ENCODE measurements around the gene STK38. TPM values are rescaled to one million over a fixed set of nuclear protein-coding genes. Genes with fewer than 3 reads are reported as not detected.

The STK38 gene
- total RNA-seq, 1 experiment from 2014 or later, result 44.7 TPM

DNA sequence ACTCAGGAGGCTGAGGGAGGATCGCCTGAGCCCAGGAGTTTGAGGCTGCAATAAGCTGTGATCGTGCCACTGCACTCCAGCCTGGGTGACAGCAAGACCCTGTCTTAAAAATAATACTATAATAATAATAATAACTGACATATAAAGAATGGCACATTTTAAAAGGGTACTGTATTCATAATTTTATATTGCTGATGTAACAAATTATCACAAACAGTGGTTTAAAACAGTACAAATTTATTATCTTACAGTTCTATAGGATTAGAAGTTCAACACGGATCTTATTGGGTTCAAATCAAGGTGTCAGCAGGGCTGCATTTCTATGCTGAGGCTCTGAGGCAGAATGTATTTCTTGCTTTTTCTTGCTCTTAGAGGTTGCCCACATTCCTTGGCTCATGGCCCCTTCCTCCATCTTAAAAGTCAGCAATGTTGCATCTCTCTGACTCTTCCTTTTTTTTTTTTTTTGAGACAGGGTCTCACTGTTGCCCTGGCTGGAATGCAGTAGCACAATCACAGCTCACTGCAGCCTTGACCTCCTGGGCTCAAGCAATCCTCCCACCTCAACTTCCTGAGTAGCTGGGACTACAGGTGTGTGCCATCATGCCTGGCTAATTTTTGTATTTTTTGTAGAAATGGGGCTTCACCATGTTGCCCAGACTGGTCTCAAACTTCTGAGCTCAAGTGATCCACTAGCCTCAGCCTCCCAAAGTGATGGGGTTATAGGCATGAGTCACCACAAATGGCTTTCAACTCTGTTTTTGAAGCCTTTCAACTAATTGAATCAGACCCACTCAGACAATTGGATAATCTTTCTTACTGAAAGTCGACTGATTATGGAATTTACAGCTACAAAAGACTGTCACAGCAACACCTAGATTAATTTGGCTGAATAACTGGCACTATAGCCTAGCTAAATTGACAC is 24.1 kb upstream of the STK38 start:
- ATAC-seq, result no peak
- H3K4me1 ChIP-seq (ENCODE audit: control insufficient read depth, insufficient read depth, low read length), result no peaks in the 10 kb centered on the region; the same call in 1 of the 2 replicates
- in situ Hi-C loops (cut with HindIII; ENCODE audit: low pct_unique_long_range_greater_than_20kb, low sequenced_read_pairs) (no loop called here), intact Hi-C loops (cut with micrococcal nuclease; ENCODE audit: unreplicated experiment) (no loop called here)
- TF ChIP-seq SIN3A (IDR thresholded peaks at IDR 0.05; ENCODE audit: borderline replicate concordance, insufficient read depth, low read depth, low read length) (no peak), CTCF (IDR thresholded peaks at IDR 0.05) (no peak), TCF7L2 (IDR thresholded peaks at IDR 0.05; ENCODE audit: low read depth, low read length) (no peak), POLR2AphosphoS5 (IDR thresholded peaks at IDR 0.05; ENCODE audit: low read depth, low read length) (no peak)
- TF ChIP-seq, protein P1, sequence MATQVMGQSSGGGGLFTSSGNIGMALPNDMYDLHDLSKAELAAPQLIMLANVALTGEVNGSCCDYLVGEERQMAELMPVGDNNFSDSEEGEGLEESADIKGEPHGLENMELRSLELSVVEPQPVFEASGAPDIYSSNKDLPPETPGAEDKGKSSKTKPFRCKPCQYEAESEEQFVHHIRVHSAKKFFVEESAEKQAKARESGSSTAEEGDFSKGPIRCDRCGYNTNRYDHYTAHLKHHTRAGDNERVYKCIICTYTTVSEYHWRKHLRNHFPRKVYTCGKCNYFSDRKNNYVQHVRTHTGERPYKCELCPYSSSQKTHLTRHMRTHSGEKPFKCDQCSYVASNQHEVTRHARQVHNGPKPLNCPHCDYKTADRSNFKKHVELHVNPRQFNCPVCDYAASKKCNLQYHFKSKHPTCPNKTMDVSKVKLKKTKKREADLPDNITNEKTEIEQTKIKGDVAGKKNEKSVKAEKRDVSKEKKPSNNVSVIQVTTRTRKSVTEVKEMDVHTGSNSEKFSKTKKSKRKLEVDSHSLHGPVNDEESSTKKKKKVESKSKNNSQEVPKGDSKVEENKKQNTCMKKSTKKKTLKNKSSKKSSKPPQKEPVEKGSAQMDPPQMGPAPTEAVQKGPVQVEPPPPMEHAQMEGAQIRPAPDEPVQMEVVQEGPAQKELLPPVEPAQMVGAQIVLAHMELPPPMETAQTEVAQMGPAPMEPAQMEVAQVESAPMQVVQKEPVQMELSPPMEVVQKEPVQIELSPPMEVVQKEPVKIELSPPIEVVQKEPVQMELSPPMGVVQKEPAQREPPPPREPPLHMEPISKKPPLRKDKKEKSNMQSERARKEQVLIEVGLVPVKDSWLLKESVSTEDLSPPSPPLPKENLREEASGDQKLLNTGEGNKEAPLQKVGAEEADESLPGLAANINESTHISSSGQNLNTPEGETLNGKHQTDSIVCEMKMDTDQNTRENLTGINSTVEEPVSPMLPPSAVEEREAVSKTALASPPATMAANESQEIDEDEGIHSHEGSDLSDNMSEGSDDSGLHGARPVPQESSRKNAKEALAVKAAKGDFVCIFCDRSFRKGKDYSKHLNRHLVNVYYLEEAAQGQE (IDR thresholded peaks at IDR 0.05; ENCODE audit: insufficient read depth in 1 of 2, low read depth in 2 of 2, low read length in 1 of 2), result no peak
- H3K36me3 ChIP-seq (ENCODE audit: control insufficient read depth, insufficient read depth, low read length), result no peaks in the 10 kb centered on the region
- no peak overlapping the region for H3K4me3 ChIP-seq (ENCODE audit: low read depth in 2 of 2, low read length in 2 of 2)
- no peaks in the 10 kb centered on the region for H3K9me3 ChIP-seq (ENCODE audit: control insufficient read depth, insufficient read depth, low read depth, low read length)
- DNase-seq (ENCODE audit: low read depth, low spot score), result no peak
- H3K27ac ChIP-seq (ENCODE audit: low read length), result no peak overlapping the region
- BruUV-seq (replicated peaks), result no TSS peak
- no peaks in the 10 kb centered on the region for H3K27me3 ChIP-seq (ENCODE audit: control insufficient read depth, insufficient read depth, low read length)
- ChIA-PET POLR2A (no interaction called here), CTCF (no interaction called here)

DNA sequence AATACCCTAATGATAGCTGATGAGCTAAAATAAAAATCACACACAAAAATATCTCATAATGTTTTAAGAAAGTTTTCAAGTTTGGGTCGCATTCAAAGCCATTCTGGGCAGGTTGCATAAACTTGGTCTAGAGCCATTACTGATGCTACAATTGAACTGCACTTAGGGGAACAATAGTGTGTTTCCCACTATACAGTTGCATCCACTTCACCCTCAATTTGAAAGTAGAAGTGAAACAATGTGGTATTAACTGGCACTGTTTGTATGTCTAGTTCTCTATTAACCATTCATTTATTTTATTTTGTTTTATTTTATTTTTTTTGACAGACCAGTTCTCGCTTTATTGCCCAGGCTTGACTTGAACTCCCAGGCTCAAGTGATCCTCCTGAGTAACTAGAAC is 23.0 kb upstream of the STK38 start:
- in situ Hi-C loops (cut with HindIII; ENCODE audit: low pct_unique_long_range_greater_than_20kb, low sequenced_read_pairs) (no loop called here), intact Hi-C loops (cut with micrococcal nuclease; ENCODE audit: unreplicated experiment) (no loop called here)
- Histone ChIP-seq H3K4me1 (ENCODE audit: control insufficient read depth, insufficient read depth, low read length) (no peaks in the 10 kb centered on the region; the same call in 1 of the 2 replicates), H3K4me3 (ENCODE audit: low read depth in 2 of 2, low read length in 2 of 2) (no peak overlapping the region), H3K36me3 (ENCODE audit: control insufficient read depth, insufficient read depth, low read length) (no peaks in the 10 kb centered on the region), H3K27me3 (ENCODE audit: control insufficient read depth, insufficient read depth, low read length) (no peaks in the 10 kb centered on the region), H3K27ac (ENCODE audit: low read length) (no peak overlapping the region), H3K9me3 (ENCODE audit: control insufficient read depth, insufficient read depth, low read depth, low read length) (no peaks in the 10 kb centered on the region)
- BruUV-seq (replicated peaks), result no TSS peak
- no peak for DNase-seq (ENCODE audit: low read depth, low spot score)
- POLR2A ChIA-PET, result interaction anchor here (0.7 kb wide), 1 partner anchor 37 kb away, joined by 4 read pairs; no protein-coding TSS in a partner anchor
- no peak for ATAC-seq
- CTCF ChIA-PET, result no interaction called here
- TF ChIP-seq, protein P1 (IDR thresholded peaks at IDR 0.05; ENCODE audit: insufficient read depth in 1 of 2, low read depth in 2 of 2, low read length in 1 of 2), result no peak
- TF ChIP-seq POLR2AphosphoS5 (IDR thresholded peaks at IDR 0.05; ENCODE audit: low read depth, low read length), result no peak
